ENCODE data around the gene NCL. TPM values are rescaled to one million over a fixed set of nuclear protein-coding genes. Genes with fewer than 3 reads are reported as not detected.

Gene NCL
- total and polyA plus RNA-seq, 2 of the 13 experiments (the other 11 are each of a cell fraction or from before 2014, with no cell fraction given), result 105 to 779 TPM

DNA sequence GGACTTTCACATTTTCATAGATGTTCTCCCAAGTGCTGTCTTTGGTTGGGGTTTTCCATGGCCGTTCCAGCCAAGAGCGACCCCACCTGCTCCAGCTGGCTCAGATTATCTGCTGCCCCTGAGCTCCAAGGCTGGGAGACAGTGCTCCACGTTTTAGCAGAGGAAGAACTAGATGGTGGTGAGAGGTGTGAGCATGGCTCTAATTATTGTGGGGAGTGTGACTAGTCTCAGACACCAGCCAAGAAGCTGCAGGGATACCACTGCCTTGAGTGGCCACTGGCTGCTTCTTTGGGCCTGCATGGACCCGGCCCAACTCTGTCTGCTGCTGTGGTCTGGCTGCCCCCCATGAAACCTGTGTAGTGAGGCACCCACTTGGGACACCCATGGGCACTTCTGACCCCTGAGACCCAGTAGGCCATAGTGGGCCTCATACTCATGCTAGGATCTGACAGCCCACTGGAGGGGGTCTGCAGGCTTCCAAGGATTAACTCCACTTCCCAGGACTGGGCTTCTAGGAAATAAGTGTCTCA, 2.8 kb upstream of the NCL start:
- WGBS (ENCODE audit: low lambda C conversion rate), result 69% methylated on average over 3 of the region's 4 CpGs

More for the DNA sequence above, 2.8 kb upstream of the NCL start:
- BruUV-seq (replicated peaks), result no TSS peak
- Histone ChIP-seq H3K27ac (ENCODE audit: extremely low read length, insufficient read depth, low read length) (no peak overlapping the region), H3K9ac (ENCODE audit: insufficient read depth, low read depth, low read length) (no peak overlapping the region), H3K4me1 (ENCODE audit: insufficient read depth, low read length) (peaks cover 29% of the 10 kb centered on the region), H3K4me3 (replicated peaks in 1 of 3; ENCODE audit: insufficient read depth in 1 of 3, low read depth in 2 of 3, low read length in 3 of 3) (no peak overlapping the region; a peak in 1 of 6 replicates), H3K9me3 (ENCODE audit: low read length) (no peaks in the 10 kb centered on the region), H2AFZ (ENCODE audit: low read length) (no peak overlapping the region), H3K79me2 (ENCODE audit: insufficient read depth, low read length) (peaks cover 28% of the 10 kb centered on the region), H3K36me3 (replicated peaks in 1 of 2; ENCODE audit: control insufficient read depth in 1 of 2, insufficient read depth in 2 of 2, low read length in 2 of 2) (peaks cover 5 to 12% of the 10 kb centered on the region in 2 experiments; a peak in 3 of 5 replicates), H3K27me3 (ENCODE audit: control insufficient read depth in 1 of 2, insufficient read depth in 2 of 2, low read length in 2 of 2) (peaks cover 2 to 6% of the 10 kb centered on the region in 2 experiments; a peak in 3 of 5 replicates), H4K20me1 (ENCODE audit: insufficient read depth, low read length) (peaks cover 21% of the 10 kb centered on the region), H3K4me2 (ENCODE audit: low read depth, low read length) (no peak overlapping the region)
- intact Hi-C loops (cut with micrococcal nuclease; ENCODE audit: unreplicated experiment) (no loop called here), in situ Hi-C loops (cut with HindIII; ENCODE audit: extremely low pct_ligation_motif_present, low pct_unique_long_range_greater_than_20kb) (no loop called here)
- CTCF ChIA-PET (ENCODE audit: low intra/inter-chr PET ratio, low total read pairs), result no interaction called here
- FAIRE-seq, result no peak
- POLR2A ChIA-PET, result interaction anchor here (3.3 to 5.1 kb wide), 2 partner anchors 13 to 15 kb away, joined by 11 to 155 read pairs; no protein-coding TSS in a partner anchor
- TF ChIP-seq ZBTB7A (CRISPR knock-in tag; IDR thresholded peaks at IDR 0.05), result no peak
- TF ChIP-seq ZNF749 (CRISPR knock-in tag; IDR thresholded peaks at IDR 0.05; ENCODE audit: borderline replicate concordance), result no peak
- TF ChIP-seq ELF3 (CRISPR knock-in tag; IDR thresholded peaks at IDR 0.05), result no peak
- TF ChIP-seq, protein P1, sequence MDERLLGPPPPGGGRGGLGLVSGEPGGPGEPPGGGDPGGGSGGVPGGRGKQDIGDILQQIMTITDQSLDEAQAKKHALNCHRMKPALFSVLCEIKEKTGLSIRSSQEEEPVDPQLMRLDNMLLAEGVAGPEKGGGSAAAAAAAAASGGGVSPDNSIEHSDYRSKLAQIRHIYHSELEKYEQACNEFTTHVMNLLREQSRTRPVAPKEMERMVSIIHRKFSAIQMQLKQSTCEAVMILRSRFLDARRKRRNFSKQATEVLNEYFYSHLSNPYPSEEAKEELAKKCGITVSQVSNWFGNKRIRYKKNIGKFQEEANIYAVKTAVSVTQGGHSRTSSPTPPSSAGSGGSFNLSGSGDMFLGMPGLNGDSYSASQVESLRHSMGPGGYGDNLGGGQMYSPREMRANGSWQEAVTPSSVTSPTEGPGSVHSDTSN (CRISPR knock-in tag; IDR thresholded peaks at IDR 0.05), result no peak
- TF ChIP-seq FOSL2 (CRISPR knock-in tag; IDR thresholded peaks at IDR 0.05), result no peak
- TF ChIP-seq ZNF557 (CRISPR knock-in tag; IDR thresholded peaks at IDR 0.05), result no peak
- no peak for TF ChIP-seq ZSCAN30 (CRISPR knock-in tag; IDR thresholded peaks at IDR 0.05)
- TF ChIP-seq ZNF510 (CRISPR knock-in tag; IDR thresholded peaks at IDR 0.05; ENCODE audit: low read depth), result no peak
- no peak for DNase-seq (ENCODE audit: low spot score)
- ATAC-seq, result no peak

Data from HepG2 (cell line).